AG09309 (cell line): ENCODE data around the gene SMOC2.

Experiments
- DNase-seq: peaks from one replicate; pipeline ENCODE4 v3.0.0-alpha.2; 2010; ENCODE audit warnings: low read depth
- H3K4me3 ChIP-seq: 2 replicates; pipeline ENCODE4 v1.5.1; 2011; ENCODE audit warnings: mild to moderate bottlenecking, low read depth, low read length, moderate library complexity; ENCODE audit not compliant: control insufficient read depth
- CTCF ChIP-seq: IDR thresholded peaks from 2 replicates; pipeline ENCODE4 v1.5.1; 2011; ENCODE audit warnings: mild to moderate bottlenecking, low read depth, low read length, inconsistent platforms; ENCODE audit not compliant: insufficient read depth, control insufficient read depth; ENCODE audit errors: missing control alignments

The SMOC2 gene

GRCh38 chr6:168684471-168684870 is 243.5 kb downstream of the SMOC2 start:
- no peak for DNase-seq
- TF ChIP-seq CTCF = no peak

GRCh38 chr6:168684906-168685305 is 243.9 kb downstream of the SMOC2 start:
- DNase-seq = no peak
- TF ChIP-seq CTCF = no peak
- no peak overlapping the region for H3K4me3 ChIP-seq

More at GRCh38 chr6:168684471-168684870, 243.5 kb downstream of the SMOC2 start:
- no peak overlapping the region for H3K4me3 ChIP-seq

- no peak for DNase-seq
- no peak overlapping the region for H3K4me3 ChIP-seq
- no peak for TF ChIP-seq CTCF
These were observed 245.2 kb downstream of the SMOC2 start for GRCh38 chr6:168686029-168686738.

- no peak for DNase-seq
- TF ChIP-seq CTCF = no peak
- H3K4me3 ChIP-seq = no peak overlapping the region
These were observed 246.1 kb downstream of the SMOC2 start for GRCh38 chr6:168686831-168687730.

GRCh38 chr6:168690271-168690670 is 249.3 kb downstream of the SMOC2 start:
- DNase-seq = no peak
- no peak overlapping the region for H3K4me3 ChIP-seq
- TF ChIP-seq CTCF = no peak

- no peak for TF ChIP-seq CTCF
- no peak for DNase-seq
These were observed 250.8 kb downstream of the SMOC2 start for GRCh38 chr6:168691774-168692173.

More at GRCh38 chr6:168691774-168692173, 250.8 kb downstream of the SMOC2 start:
- no peak overlapping the region for H3K4me3 ChIP-seq
